ENCODE data around the gene SPANXN4.

DNA sequence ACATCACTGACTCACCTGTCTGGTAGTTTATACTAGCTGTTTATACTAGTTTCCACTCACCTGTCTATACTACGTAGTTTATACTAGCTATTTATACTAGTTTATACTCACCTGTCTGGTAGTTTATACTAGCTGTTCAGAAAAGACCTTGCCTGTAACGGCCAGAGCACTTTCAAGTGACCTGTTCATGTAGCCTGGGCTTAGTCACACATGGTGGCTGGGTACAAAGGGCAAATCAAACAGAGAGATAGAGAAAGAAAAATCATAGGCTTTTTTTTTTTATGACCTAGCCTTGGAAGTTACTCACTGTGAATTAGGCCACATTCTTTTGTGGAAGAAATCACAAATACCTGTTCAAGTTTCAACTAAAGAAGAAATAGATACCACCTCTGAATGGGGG is 30.7 kb upstream of the SPANXN4 start:
- TF ChIP-seq NANOG (IDR thresholded peaks at IDR 0.05; ENCODE audit: borderline replicate concordance), result no peak
- TF ChIP-seq, protein P1, sequence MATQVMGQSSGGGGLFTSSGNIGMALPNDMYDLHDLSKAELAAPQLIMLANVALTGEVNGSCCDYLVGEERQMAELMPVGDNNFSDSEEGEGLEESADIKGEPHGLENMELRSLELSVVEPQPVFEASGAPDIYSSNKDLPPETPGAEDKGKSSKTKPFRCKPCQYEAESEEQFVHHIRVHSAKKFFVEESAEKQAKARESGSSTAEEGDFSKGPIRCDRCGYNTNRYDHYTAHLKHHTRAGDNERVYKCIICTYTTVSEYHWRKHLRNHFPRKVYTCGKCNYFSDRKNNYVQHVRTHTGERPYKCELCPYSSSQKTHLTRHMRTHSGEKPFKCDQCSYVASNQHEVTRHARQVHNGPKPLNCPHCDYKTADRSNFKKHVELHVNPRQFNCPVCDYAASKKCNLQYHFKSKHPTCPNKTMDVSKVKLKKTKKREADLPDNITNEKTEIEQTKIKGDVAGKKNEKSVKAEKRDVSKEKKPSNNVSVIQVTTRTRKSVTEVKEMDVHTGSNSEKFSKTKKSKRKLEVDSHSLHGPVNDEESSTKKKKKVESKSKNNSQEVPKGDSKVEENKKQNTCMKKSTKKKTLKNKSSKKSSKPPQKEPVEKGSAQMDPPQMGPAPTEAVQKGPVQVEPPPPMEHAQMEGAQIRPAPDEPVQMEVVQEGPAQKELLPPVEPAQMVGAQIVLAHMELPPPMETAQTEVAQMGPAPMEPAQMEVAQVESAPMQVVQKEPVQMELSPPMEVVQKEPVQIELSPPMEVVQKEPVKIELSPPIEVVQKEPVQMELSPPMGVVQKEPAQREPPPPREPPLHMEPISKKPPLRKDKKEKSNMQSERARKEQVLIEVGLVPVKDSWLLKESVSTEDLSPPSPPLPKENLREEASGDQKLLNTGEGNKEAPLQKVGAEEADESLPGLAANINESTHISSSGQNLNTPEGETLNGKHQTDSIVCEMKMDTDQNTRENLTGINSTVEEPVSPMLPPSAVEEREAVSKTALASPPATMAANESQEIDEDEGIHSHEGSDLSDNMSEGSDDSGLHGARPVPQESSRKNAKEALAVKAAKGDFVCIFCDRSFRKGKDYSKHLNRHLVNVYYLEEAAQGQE (IDR thresholded peaks at IDR 0.05; ENCODE audit: unreplicated experiment), result no peak
- TF ChIP-seq, protein P2, sequence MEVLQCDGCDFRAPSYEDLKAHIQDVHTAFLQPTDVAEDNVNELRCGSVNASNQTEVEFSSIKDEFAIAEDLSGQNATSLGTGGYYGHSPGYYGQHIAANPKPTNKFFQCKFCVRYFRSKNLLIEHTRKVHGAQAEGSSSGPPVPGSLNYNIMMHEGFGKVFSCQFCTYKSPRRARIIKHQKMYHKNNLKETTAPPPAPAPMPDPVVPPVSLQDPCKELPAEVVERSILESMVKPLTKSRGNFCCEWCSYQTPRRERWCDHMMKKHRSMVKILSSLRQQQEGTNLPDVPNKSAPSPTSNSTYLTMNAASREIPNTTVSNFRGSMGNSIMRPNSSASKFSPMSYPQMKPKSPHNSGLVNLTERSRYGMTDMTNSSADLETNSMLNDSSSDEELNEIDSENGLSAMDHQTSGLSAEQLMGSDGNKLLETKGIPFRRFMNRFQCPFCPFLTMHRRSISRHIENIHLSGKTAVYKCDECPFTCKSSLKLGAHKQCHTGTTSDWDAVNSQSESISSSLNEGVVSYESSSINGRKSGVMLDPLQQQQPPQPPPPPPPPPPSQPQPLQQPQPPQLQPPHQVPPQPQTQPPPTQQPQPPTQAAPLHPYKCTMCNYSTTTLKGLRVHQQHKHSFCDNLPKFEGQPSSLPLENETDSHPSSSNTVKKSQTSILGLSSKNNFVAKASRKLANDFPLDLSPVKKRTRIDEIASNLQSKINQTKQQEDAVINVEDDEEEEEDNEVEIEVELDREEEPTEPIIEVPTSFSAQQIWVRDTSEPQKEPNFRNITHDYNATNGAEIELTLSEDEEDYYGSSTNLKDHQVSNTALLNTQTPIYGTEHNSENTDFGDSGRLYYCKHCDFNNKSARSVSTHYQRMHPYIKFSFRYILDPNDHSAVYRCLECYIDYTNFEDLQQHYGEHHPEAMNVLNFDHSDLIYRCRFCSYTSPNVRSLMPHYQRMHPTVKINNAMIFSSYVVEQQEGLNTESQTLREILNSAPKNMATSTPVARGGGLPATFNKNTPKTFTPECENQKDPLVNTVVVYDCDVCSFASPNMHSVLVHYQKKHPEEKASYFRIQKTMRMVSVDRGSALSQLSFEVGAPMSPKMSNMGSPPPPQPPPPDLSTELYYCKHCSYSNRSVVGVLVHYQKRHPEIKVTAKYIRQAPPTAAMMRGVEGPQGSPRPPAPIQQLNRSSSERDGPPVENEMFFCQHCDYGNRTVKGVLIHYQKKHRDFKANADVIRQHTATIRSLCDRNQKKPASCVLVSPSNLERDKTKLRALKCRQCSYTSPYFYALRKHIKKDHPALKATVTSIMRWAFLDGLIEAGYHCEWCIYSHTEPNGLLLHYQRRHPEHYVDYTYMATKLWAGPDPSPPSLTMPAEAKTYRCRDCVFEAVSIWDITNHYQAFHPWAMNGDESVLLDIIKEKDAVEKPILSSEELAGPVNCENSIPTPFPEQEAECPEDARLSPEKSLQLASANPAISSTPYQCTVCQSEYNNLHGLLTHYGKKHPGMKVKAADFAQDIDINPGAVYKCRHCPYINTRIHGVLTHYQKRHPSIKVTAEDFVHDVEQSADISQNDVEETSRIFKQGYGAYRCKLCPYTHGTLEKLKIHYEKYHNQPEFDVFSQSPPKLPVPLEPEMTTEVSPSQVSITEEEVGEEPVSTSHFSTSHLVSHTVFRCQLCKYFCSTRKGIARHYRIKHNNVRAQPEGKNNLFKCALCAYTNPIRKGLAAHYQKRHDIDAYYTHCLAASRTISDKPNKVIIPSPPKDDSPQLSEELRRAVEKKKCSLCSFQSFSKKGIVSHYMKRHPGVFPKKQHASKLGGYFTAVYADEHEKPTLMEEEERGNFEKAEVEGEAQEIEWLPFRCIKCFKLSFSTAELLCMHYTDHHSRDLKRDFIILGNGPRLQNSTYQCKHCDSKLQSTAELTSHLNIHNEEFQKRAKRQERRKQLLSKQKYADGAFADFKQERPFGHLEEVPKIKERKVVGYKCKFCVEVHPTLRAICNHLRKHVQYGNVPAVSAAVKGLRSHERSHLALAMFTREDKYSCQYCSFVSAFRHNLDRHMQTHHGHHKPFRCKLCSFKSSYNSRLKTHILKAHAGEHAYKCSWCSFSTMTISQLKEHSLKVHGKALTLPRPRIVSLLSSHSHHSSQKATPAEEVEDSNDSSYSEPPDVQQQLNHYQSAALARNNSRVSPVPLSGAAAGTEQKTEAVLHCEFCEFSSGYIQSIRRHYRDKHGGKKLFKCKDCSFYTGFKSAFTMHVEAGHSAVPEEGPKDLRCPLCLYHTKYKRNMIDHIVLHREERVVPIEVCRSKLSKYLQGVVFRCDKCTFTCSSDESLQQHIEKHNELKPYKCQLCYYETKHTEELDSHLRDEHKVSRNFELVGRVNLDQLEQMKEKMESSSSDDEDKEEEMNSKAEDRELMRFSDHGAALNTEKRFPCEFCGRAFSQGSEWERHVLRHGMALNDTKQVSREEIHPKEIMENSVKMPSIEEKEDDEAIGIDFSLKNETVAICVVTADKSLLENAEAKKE (CRISPR knock-in tag; IDR thresholded peaks at IDR 0.05), result no peak
- no peak for TF ChIP-seq EZH2 (IDR thresholded peaks at IDR 0.05; ENCODE audit: low read depth, unreplicated experiment)
- TF ChIP-seq CREB1 (CRISPR knock-in tag; IDR thresholded peaks at IDR 0.05; ENCODE audit: low read depth), result no peak
- TF ChIP-seq, protein P3, sequence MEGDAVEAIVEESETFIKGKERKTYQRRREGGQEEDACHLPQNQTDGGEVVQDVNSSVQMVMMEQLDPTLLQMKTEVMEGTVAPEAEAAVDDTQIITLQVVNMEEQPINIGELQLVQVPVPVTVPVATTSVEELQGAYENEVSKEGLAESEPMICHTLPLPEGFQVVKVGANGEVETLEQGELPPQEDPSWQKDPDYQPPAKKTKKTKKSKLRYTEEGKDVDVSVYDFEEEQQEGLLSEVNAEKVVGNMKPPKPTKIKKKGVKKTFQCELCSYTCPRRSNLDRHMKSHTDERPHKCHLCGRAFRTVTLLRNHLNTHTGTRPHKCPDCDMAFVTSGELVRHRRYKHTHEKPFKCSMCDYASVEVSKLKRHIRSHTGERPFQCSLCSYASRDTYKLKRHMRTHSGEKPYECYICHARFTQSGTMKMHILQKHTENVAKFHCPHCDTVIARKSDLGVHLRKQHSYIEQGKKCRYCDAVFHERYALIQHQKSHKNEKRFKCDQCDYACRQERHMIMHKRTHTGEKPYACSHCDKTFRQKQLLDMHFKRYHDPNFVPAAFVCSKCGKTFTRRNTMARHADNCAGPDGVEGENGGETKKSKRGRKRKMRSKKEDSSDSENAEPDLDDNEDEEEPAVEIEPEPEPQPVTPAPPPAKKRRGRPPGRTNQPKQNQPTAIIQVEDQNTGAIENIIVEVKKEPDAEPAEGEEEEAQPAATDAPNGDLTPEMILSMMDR (conservative IDR thresholded peaks at IDR 0.05; ENCODE audit: low read depth in 2 of 2), result no peak
- no peak for TF ChIP-seq EZH2phosphoT487 (IDR thresholded peaks at IDR 0.05; ENCODE audit: unreplicated experiment)
- no peak for TF ChIP-seq POLR2AphosphoS5 (IDR thresholded peaks at IDR 0.05; ENCODE audit: low read depth)
- TF ChIP-seq ZNF331 (CRISPR knock-in tag; IDR thresholded peaks at IDR 0.05; ENCODE audit: low read depth), result no peak
- no peak for TF ChIP-seq JUNB (IDR thresholded peaks at IDR 0.05; ENCODE audit: unreplicated experiment)

Measured in GM23338 (cell line).